HG03064 (cell line): ENCODE measurements around the gene SH2D3C.

Source experiments
- ATAC-seq: cut with Tn5 transposase; IDR thresholded peaks from one replicate; pipeline ENCODE4 v1.9.1; 2021; ENCODE audit warnings: low read depth; ENCODE audit not compliant: unreplicated experiment

The SH2D3C gene

DNA sequence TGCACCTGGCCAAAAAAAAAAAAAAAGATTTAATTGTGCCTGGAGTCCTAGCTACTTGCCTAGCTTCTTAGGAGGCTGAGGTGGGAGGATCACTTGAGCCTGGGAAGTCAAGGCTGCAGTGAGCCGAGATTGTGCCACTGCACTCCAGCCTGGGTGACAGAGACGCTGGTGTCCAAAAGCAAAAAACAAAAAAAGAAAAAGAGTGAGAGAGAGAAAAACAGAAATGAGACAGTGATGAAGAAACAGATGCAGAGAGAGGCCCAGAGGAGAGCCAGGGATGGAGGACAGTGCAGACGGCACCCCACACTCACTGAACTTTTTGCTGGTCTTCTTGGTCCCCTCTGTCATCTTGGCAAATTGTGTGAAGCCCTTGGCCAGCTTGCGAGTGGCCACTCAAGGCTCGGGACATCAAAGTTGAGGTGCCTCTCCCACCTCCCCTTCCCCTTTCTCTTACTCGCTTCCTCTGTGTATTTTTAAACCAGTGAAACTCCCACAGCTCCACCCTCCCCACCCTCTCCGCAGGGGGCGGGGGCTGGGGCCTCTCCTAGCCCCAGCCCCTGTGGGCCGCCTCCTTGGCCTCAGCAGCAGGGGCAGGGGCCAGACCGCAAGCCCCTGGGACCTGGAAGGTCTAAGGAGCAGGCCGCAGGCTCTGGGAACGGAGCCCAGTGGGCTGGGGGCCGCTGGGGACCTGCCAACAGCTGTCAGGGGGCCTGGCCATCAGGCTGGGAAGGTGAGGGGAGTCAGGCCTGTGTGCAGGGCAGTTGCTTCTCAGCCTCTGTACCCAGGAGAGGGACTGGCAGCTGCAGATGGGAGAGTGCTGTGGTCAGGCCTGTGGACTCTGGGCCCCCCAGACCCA lies at the start of gene SH2D3C:
SH2D3C (minus strand) TSS at position 387 of the 856 bp plus-strand sequence; CDS start at position 348, 39 bp downstream.
- ATAC-seq, result peak; percentile 26

DNA sequence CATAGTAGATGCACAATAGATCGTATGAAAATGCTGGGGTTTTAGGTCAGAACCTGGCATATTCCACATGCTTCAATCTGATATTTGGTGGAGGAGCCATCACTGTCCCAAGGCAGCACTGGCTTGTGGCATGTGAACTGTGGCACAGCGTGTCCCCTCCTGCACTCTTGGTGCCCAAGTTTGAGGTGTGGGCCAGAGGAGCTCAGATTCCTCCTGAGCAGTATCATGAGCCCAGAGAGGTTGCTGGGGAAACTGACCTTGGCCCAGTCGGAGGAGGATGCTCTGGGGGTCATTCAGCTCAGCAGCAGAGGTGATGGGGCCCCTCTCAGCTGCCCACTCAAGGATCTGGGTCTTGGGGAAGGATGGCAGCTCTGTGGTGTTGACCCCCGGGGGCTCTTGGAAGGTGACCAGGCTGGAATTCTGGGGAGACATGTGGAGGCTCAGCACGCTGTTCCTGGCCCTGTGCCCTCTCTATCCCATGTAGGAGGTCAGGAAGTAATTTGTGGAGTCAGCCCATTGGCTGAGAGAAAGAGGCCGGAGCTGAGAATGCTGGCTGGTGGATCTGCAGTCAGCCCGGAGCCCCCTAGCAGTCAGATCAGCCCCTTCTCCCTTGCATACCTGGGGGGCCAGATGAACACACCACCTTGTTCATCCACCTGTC lies 47.9 kb upstream of the SH2D3C start:
- no peak for ATAC-seq

DNA sequence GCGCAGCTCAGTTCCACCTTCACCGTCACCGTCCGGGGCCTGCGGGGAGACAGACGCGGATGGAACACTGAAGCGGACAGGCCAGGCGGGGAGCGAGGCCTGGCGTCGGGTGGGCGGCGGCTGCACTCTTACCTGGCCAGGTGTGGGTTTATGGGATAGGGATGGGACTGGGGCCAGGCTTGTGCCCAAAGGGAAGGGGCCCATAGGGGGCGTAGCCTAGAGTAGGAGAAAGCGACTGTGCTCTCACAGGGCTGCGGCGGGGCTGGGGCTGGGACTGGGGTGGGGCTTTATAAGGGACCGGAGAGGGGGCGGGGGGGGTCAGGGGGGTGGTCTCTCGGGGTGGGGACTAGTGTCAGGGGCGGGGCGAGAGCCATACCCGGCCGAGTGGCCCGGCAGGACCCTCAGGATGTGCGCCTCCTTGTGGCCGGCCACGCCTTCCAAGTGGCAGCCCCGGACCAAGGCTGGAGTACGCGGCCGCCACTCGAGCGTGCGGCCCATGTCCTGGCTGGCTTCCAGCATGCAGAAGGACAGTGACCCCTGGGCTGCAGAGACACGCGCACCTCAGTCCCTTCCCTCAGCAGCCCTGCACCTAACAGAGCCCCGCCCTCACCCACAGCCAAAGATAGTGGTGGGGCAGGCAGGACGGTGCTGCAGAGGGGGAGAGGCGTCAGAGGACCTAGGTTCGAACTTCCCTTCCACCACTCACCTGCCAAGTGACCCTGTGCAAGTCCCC lies 47.0 kb upstream of the SH2D3C start:
- ATAC-seq, result no peak

- ATAC-seq, result no peak
These were observed 43.6 kb upstream of the SH2D3C start for GRCh38 chr9:127822108-127822507.

GRCh38 chr9:127818574-127818973 lies 40.1 kb upstream of the SH2D3C start:
- ATAC-seq, result no peak

GRCh38 chr9:127817881-127818434 lies 39.5 kb upstream of the SH2D3C start:
- no peak for ATAC-seq

DNA sequence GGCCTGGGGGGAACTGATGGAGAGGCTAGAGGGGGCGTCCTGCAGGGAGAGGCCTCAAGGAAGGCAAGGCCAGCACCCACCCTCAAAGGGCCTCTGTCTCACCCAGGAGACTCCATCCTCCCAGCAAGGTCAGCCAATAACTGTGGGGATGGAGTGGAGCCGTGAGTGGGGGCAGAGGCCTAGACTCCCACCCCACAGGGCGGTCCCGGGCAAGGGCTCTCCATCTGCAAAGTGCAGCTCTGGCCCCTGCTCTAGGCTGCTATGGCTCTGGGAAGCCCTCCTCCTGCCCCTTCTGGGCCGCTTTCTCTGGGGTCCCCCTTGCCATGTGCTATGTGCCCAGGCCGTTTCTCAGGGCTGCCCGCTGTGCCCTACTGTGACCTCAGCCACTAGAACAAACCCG lies 38.3 kb upstream of the SH2D3C start:
- ATAC-seq, result no peak

DNA sequence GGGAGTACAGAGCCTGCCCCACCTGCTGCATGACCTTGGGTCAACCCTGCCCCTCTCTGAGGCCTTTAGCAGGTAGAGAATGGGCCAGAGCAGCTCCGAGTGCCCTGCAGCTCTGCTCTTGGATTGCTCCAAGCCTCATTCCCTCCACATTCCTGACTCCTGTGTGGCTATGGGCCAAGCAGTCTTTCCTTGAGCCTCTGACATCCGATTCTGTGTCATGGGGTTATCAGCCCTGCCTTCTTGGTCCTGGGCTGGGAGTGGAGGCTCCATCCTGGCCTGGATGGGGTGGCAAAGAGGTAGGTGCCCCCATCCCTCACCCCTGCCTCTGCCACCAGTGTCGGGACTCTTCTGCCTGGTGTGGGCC lies 37.9 kb upstream of the SH2D3C start:
- ATAC-seq, result no peak

- no peak for ATAC-seq
These were observed 37.3 kb upstream of the SH2D3C start for GRCh38 chr9:127815512-127816361.

DNA sequence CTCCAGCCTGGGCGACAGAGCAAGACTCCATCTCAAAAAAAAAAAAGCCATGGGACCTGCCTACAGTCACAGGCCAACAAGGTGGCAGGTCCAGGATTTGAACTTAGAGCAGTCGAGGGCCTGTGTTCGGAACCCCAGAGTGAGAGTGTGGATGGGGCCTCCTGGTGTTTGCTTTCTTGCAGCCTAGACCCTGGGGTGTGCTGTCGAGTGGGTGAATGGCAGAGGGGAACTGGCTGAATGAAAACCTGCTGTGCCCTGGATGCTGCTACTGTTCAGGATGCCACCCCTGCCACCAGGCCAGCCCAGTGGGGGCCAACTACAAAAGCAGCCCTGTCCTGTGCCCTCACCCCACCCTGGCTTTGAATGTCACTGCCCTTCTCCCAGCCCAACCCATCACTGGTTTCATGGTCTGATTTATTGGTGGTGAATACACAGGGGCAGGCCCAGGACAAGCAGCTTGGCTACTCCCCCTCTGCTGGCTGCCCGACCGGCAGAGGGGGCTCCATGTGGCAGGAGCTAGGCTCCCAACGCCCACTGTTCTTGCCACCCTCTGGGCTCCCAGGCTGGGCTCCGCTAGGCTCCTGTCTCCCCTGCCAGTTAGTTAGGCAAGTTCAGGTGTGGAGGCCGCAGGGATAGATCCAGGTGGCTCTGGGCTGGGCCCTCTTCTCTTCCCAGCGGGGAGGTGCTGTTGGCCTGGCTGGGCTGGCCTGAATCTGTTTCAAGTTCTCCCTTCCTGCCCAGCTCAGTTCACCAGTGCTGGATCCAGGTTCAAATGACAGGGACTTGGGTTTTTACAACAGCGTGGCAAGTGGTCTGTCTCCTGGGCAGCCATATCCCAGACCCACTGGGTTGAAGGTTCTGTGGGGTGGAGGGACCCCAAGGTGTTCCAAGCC lies 36.4 kb upstream of the SH2D3C start:
- no peak for ATAC-seq

DNA sequence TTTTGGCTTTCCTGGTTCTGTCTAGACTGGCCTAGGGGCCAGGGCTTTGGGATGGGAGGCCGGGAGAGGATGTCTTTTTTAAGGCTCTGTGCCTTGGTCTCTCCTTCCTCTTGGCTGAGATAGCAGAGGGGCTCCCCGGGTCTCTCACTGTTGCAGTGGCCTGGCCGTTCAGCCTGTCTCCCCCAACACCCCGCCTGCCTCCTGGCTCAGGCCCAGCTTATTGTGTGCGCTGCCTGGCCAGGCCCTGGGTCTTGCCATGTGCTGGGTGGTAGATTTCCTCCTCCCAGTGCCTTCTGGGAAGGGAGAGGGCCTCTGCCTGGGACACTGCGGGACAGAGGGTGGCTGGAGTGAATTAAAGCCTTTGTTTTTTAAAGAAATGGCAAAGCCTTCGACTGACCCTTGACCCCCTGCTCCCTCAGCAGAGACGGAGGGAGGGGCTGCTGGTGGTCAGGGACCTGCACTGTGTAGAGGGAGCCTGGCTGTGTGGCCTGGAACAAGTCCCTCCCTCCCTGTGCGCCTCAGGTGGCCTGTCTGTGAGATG lies 35.3 kb upstream of the SH2D3C start:
- ATAC-seq, result no peak

- no peak for ATAC-seq
These were observed 34.6 kb upstream of the SH2D3C start for GRCh38 chr9:127812936-127813675.

DNA sequence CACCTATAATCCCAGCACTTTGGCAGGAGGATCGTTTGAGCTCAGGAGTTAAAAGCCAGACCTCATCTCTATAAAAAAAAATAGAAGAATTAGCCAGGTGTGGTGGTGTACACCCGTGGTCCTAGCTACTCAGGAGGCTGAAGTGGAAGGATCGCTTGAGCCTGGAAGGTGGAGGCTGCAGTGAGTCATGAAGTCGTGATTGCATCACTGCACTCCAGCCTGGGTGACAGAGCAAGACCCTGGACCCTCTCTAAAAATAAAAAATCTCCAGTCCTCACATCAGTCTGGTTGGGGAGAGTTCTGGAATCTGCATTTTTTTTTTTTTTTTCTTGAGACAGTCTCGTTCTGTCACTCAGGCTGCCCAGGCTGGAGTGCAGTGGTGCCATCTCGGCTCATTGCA lies 33.5 kb upstream of the SH2D3C start:
- ATAC-seq, result no peak

DNA sequence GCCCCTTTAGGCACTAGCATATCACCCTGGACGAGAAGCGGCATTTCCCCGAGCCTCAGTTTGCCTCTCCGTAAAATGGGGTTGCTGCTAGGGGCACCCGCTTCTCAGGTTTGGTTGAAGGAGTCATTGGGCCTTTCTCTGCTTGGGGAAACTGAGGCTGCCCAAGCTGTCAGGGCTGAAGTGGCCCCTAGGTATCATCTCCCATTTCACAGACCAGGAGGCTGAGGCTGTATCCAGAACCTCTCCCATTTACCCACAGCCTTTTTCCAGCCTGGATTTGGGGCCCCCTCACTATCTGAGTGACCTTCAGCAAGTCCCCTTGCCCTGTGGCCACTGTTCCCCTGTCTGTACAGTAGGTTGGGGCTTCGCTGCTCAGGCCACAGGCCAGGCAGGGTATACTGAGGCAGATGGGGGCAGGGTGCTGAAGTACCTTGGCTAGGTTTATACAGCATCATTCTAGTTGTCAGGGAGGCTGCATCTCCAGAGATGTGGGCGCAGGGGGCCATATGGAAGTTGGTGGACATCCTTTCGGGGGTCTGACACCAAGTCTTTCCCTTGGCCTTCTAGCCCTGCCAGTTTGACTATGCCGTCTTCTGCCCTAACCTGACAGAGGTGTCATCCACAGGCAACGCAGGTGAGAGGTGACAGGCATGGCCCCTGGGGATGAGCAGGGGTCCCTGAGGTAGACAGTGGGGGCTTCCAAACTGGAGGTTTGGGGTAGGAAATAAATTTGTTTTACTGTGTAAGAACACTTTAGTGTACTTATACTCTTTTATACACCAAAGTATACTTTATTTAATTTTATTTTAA lies 32.1 kb upstream of the SH2D3C start:
- no peak for ATAC-seq

DNA sequence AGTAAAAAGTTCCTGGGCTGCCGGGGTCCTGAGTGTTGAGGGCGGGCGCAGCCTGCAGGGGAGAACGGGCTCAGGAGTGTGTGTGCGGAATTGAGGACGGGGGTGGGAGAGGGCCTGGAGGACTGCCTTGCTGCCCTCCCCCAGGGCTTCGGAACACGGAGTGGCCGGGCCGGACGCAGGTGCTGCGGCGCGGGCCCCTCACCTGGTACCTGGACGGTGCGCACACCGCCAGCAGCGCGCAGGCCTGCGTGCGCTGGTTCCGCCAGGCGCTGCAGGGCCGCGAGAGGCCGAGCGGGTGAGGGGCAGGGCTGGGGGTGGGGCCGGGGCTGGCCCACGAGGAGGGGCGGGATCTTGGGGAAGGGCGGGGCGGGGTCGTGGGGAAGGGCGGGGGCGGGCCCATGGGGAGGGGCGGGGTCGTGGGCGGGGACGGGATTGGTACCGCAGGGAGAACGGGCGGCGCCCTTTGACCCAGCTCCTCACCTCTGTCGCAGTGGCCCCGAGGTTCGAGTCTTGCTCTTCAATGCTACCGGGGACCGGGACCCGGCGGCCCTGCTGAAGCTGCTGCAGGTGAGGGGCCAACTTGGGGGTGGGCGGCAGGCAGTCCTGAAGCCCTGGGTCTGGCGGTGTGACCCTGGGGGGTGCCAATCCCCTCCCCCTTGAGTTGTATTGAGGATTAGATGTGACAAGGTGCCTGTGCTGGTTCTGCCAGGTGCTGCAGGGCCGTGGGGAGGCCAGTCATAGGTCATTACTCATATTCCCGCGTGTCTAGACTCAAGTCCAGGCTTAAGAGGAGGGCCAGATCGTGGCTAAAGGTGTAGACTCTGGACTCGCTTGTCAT lies 31.3 kb upstream of the SH2D3C start:
- no peak for ATAC-seq

- no peak for ATAC-seq
These were observed 30.6 kb upstream of the SH2D3C start for GRCh38 chr9:127809002-127809539.
